ENCODE results near the gene SEC63. TPM values are rescaled to one million over a fixed set of nuclear protein-coding genes. Genes with fewer than 3 reads are reported as not detected.

Gene SEC63
- total and polyA plus RNA-seq, 2 of the 4 experiments (the other 2 are of a cell fraction): 8.6 to 22.4 TPM

DNA sequence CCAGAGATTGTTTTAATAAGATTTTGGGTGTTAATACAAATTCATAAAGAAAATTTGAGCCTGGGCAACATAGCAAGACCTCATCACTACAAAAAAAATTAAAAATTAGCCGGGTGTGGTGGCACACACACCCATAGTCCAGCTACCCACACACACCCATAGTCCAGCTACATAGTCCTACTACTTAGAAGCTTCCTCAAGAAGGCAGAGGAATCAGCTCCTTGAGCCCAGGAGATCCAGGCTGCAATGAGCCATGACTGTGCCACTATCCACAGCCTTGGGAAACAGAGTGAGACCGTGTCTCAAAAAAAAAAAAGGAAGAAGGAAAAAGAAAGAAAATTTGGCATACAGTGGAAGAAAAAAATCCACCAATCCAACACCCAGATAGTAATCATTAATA lies 16.8 kb downstream of the SEC63 start:
- POLR2A ChIA-PET (ENCODE audit: unreplicated experiment): no interaction called here
- Histone ChIP-seq H3K18ac (ENCODE audit: low read depth, low read length) (no peak overlapping the region), H4K5ac (ENCODE audit: low read depth, low read length) (no peak overlapping the region), H3K4me2 (ENCODE audit: low read depth, low read length) (no peak overlapping the region), H2AFZ (replicated peaks; ENCODE audit: low read length, poor library complexity) (no peak overlapping the region), H3K4ac (ENCODE audit: low read depth, low read length) (no peak overlapping the region), H3K9me1 (ENCODE audit: insufficient read depth, low read length) (peaks cover 5% of the 10 kb centered on the region), H2BK120ac (ENCODE audit: low read depth, low read length) (no peak overlapping the region), H2BK20ac (ENCODE audit: low read depth, low read length) (no peak overlapping the region), H3K56ac (ENCODE audit: extremely low read depth, insufficient read depth, low read length) (no peak overlapping the region), H4K91ac (ENCODE audit: insufficient read depth, low read depth, low read length) (no peak overlapping the region), H2AK5ac (ENCODE audit: low read depth, low read length) (no peak overlapping the region), H3K4me1 (ENCODE audit: control insufficient read depth, insufficient read depth, low read length) (0 out of 2 replicates have a peak, but pooled peaks cover 2% of the 10 kb centered on the region), H3K9me3 (ENCODE audit: control insufficient read depth, insufficient read depth, low read length) (no peaks in the 10 kb centered on the region), H3K4me3 (ENCODE audit: insufficient read depth, low read depth, low read length) (no peak overlapping the region), H3K27ac (ENCODE audit: insufficient read depth, low read length) (no peak overlapping the region), H3K14ac (replicated peaks; ENCODE audit: low read depth, low read length) (no peak overlapping the region), H3K36me3 (ENCODE audit: control insufficient read depth, insufficient read depth, low read length) (no peaks in the 10 kb centered on the region), H2AK9ac (replicated peaks; ENCODE audit: low read depth, low read length, poor library complexity) (no peak overlapping the region), H3K79me1 (ENCODE audit: low read depth in 1 of 2, low read length in 2 of 2) (peaks cover 25 to 61% of the 10 kb centered on the region in 2 experiments), H4K20me1 (ENCODE audit: insufficient read depth, low read length) (peaks cover 84% of the 10 kb centered on the region), H4K8ac (ENCODE audit: low read depth in 2 of 2, low read length in 2 of 2) (no peak overlapping the region), H3K23ac (ENCODE audit: low read depth, low read length) (no peak overlapping the region), H2BK15ac (ENCODE audit: low read depth, low read length) (no peak overlapping the region), H3K27me3 (ENCODE audit: control insufficient read depth, insufficient read depth, low read length) (no peaks in the 10 kb centered on the region), H2BK5ac (ENCODE audit: low read depth, low read length, poor library complexity, severe bottlenecking) (no peak overlapping the region), H3K9ac (ENCODE audit: low read depth, low read length) (no peak overlapping the region)
- dilution Hi-C loops (cut with HindIII; ENCODE audit: low sequenced_read_pairs, unreplicated experiment) (no loop called here), intact Hi-C loops (cut with micrococcal nuclease) (no loop called here), in situ Hi-C loops (cut with MboI; ENCODE audit: low sequenced_read_pairs) (no loop called here)
- no TSS peak for BruUV-seq (replicated peaks)
- no peak for ATAC-seq (ENCODE audit: low read depth)
- WGBS, 2 experiments (ENCODE audit: extremely low coverage in 2 of 2, insufficient read length in 1 of 2): no CpG with 5 or more reads among the region's 2 CpGs
- no peak for DNase-seq
- CTCF ChIA-PET: interaction anchor here (0.7 kb wide), 1 partner anchor 93 kb away, joined by 4 read pairs; no protein-coding TSS in a partner anchor
- TF ChIP-seq, protein P1, sequence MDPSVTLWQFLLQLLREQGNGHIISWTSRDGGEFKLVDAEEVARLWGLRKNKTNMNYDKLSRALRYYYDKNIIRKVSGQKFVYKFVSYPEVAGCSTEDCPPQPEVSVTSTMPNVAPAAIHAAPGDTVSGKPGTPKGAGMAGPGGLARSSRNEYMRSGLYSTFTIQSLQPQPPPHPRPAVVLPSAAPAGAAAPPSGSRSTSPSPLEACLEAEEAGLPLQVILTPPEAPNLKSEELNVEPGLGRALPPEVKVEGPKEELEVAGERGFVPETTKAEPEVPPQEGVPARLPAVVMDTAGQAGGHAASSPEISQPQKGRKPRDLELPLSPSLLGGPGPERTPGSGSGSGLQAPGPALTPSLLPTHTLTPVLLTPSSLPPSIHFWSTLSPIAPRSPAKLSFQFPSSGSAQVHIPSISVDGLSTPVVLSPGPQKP (IDR thresholded peaks at IDR 0.05; ENCODE audit: borderline replicate concordance, low read depth, low read length): no peak
- TF ChIP-seq RAD21 (IDR thresholded peaks at IDR 0.05; ENCODE audit: low read length) (no peak), CEBPB (IDR thresholded peaks at IDR 0.05; ENCODE audit: low read depth, low read length) (no peak), RCOR1 (IDR thresholded peaks at IDR 0.05; ENCODE audit: insufficient replicate concordance, low read length) (no peak), MAZ (IDR thresholded peaks at IDR 0.05; ENCODE audit: borderline replicate concordance, low read depth, low read length) (no peak), MXI1 (IDR thresholded peaks at IDR 0.05; ENCODE audit: borderline replicate concordance, low read depth, low read length) (no peak), BHLHE40 (IDR thresholded peaks at IDR 0.05; ENCODE audit: low read depth, low read length) (no peak), RFX5 (IDR thresholded peaks at IDR 0.05; ENCODE audit: low read depth, low read length) (no peak), FOS (IDR thresholded peaks at IDR 0.05; ENCODE audit: low read depth, low read length) (no peak), POLR2A (IDR thresholded peaks at IDR 0.05; ENCODE audit: low read depth, low read length) (no peak), CHD1 (IDR thresholded peaks at IDR 0.05; ENCODE audit: low read depth, low read length) (no peak), MAFK (IDR thresholded peaks at IDR 0.05; ENCODE audit: low read depth, low read length) (no peak), NFE2L2 (IDR thresholded peaks at IDR 0.05; ENCODE audit: low read depth, low read length) (no peak), SMC3 (IDR thresholded peaks at IDR 0.05; ENCODE audit: low read depth, low read length) (no peak)
- TF ChIP-seq, protein P2, sequence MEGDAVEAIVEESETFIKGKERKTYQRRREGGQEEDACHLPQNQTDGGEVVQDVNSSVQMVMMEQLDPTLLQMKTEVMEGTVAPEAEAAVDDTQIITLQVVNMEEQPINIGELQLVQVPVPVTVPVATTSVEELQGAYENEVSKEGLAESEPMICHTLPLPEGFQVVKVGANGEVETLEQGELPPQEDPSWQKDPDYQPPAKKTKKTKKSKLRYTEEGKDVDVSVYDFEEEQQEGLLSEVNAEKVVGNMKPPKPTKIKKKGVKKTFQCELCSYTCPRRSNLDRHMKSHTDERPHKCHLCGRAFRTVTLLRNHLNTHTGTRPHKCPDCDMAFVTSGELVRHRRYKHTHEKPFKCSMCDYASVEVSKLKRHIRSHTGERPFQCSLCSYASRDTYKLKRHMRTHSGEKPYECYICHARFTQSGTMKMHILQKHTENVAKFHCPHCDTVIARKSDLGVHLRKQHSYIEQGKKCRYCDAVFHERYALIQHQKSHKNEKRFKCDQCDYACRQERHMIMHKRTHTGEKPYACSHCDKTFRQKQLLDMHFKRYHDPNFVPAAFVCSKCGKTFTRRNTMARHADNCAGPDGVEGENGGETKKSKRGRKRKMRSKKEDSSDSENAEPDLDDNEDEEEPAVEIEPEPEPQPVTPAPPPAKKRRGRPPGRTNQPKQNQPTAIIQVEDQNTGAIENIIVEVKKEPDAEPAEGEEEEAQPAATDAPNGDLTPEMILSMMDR (conservative IDR thresholded peaks at IDR 0.05; ENCODE audit: low read depth, low read length): no peak
- TF ChIP-seq, protein P3, sequence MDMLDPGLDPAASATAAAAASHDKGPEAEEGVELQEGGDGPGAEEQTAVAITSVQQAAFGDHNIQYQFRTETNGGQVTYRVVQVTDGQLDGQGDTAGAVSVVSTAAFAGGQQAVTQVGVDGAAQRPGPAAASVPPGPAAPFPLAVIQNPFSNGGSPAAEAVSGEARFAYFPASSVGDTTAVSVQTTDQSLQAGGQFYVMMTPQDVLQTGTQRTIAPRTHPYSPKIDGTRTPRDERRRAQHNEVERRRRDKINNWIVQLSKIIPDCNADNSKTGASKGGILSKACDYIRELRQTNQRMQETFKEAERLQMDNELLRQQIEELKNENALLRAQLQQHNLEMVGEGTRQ (IDR thresholded peaks at IDR 0.05; ENCODE audit: low read depth, low read length): no peak
